ENCODE data around the gene LRRC41.

DNA sequence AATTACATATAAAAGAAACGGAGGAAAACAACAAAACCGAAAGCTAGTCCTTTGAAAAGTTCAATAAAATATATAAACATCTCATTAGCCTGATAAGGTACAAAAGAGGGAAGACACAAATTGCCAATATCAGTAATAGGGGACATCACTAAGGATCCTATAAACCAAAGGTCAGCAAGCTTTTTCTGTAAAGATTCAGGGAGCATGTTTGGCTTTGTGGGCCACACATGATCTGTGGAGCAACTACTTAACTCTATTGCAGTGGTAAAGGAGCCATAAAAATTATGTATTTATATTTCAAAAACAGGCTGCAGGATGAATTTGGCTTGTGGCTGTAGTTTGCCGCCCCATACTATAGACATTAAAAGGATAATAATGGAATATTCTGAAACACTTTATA is 31.7 kb upstream of the LRRC41 start:
- no peak for TF ChIP-seq CTCF (IDR thresholded peaks at IDR 0.05)
- TF ChIP-seq EZH2 (IDR thresholded peaks at IDR 0.05; ENCODE audit: borderline replicate concordance, insufficient read depth, low read depth, low read length, poor library complexity, severe bottlenecking) = no peak

All from B cell (primary cell).